Heart left ventricle (tissue), 13 donors: ENCODE data around the gene TRDMT1.

ENCODE experiments used
- POLR2A ChIP-seq, 2 donors: fragments of 450-650 bp; IDR thresholded peaks; one replicate each; pipeline ENCODE4 v1.6.1; 2017; ENCODE audit warnings: antibody characterized with exemption in 2 of 2, mild to moderate bottlenecking in 2 of 2, moderate library complexity in 2 of 2
- TF ChIP-seq, protein P1 (sequence below), 12 donors: fragments of 200-600 bp; sonication (generic) in 4 of 12; IDR thresholded peaks; one replicate each; pipeline versions ENCODE4 v1.5.0 to v1.8.0; 2018 to 2022; ENCODE audit warnings: antibody characterized with exemption in 12 of 12, mild to moderate bottlenecking in 5 of 12
- donor health status: ischemic (EF 13 %, LVEDD 7.1; RV severe dilation, severe dysfunction).
- donor health status: DM: no; HTN: yes; CAD: no.
- donor health status: DM: no; HTN: no; CAD: no.
- donor health status: ischemic (EF 25% LVEDD 6.9; RV normal size, moderate dysfunction).
- donor health status: ischemic (EF 25% LVEDD 5.7; RV mildly dilated, moderate dysfunction).
- donor health status: ischemic (EF 35%, LVEDD 5.7; RV mildly dilated, moderate dysfunction).
- donor health status: nonischemic (EF 11% LVEDD 7.7; RV severe dilation, severe dysfunction).
- donor health status: DM: yes; HTN: yes; CAD: no.
- donor health status: PGD.
- donor health status: ischemic (EF 29% LVEDD 5.4; RV normal size, mild dysfunction).
- donor health status: nonischemic (EF 23%, LVEDD 6.1; RV moderate dilation, normal function).

GRCh38 chr10:17220652-17221100 lies 19.2 kb upstream of the TRDMT1 start:
- no peak for TF ChIP-seq POLR2A (IDR thresholded peaks at IDR 0.05)
- TF ChIP-seq, protein P1, sequence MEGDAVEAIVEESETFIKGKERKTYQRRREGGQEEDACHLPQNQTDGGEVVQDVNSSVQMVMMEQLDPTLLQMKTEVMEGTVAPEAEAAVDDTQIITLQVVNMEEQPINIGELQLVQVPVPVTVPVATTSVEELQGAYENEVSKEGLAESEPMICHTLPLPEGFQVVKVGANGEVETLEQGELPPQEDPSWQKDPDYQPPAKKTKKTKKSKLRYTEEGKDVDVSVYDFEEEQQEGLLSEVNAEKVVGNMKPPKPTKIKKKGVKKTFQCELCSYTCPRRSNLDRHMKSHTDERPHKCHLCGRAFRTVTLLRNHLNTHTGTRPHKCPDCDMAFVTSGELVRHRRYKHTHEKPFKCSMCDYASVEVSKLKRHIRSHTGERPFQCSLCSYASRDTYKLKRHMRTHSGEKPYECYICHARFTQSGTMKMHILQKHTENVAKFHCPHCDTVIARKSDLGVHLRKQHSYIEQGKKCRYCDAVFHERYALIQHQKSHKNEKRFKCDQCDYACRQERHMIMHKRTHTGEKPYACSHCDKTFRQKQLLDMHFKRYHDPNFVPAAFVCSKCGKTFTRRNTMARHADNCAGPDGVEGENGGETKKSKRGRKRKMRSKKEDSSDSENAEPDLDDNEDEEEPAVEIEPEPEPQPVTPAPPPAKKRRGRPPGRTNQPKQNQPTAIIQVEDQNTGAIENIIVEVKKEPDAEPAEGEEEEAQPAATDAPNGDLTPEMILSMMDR (IDR thresholded peaks at IDR 0.05) = no peak
